Stimulated activated CD8-positive, alpha-beta memory T cell treated with anti-CD3 and anti-CD28 coated beads, Interleukin-15, amount 100 ng/mL, for 48 hours (primary cell): Measurements from ENCODE around the gene RAC2.

ENCODE experiments used
- DNase-seq, 2 donors: peaks; one replicate each; pipeline ENCODE4 v3.0.0-alpha.2; 2020; ENCODE audit warnings: low read depth in 2 of 2

Gene RAC2

GRCh38 chr22:37275622-37276021 lies 31.6 kb upstream of the RAC2 start:
- DNase-seq, result peak; percentile 63 to 66

- DNase-seq, result no peak
Observed at GRCh38 chr22:37275134-37275533, 31.1 kb upstream of the RAC2 start.

GRCh38 chr22:37274380-37274862 lies 30.4 kb upstream of the RAC2 start:
- no peak for DNase-seq

DNA sequence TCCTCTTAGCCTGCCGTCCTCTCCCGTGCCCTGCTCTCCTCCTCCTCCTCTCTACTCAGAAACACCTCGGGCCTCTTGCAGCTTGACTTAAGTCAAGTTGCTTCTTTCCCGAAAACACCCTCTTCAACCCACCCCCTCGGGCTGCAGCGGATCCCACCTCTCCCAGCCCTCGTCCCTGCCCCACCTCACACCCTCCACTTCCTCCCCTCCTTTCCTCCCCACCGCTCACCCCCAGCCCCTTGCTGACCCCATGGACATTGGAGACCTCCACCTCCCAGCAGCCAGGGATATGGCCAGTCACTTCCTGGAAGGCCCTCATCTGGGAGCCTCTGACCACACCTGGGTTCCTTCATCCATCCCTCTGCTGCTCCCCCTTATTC lies 29.8 kb upstream of the RAC2 start:
- no peak for DNase-seq

DNA sequence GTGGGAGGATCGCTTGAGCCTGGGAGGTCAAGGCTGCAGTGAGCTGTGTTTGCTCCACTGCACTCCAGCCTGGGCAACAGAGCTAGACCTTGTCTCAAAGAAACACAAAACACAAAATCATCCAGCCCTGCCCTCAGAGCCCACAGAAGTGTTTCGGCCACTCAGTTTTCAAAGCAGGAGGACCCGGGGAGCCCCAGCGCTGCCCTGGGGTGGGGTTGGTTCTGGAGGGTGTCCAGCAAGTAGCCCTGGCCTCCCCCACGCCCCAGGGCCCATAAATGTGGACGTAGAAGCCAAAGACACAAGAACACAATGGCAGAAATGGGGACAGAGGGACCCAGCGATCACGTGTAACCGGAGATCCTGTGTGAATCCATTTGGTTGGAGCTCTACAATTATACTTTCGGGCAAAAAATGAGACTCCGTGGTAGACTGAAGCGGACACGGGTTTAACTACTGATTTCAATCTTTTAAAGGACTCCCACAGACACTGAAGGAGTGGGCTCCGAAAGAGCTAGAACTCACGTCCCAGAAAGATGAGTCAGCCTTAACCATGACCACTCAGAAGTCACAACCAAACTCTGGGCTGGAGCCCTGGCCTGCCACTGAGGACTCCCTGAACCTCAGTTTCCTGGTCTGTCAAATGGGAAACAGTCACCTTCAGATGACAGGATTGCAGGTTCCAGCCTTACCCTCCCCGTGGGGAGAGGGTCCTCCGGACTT lies 29.2 kb upstream of the RAC2 start:
- DNase-seq, result peak; percentile 25 to 30

- no peak for DNase-seq
Observed at GRCh38 chr22:37270928-37271650, 27.0 kb upstream of the RAC2 start.

DNA sequence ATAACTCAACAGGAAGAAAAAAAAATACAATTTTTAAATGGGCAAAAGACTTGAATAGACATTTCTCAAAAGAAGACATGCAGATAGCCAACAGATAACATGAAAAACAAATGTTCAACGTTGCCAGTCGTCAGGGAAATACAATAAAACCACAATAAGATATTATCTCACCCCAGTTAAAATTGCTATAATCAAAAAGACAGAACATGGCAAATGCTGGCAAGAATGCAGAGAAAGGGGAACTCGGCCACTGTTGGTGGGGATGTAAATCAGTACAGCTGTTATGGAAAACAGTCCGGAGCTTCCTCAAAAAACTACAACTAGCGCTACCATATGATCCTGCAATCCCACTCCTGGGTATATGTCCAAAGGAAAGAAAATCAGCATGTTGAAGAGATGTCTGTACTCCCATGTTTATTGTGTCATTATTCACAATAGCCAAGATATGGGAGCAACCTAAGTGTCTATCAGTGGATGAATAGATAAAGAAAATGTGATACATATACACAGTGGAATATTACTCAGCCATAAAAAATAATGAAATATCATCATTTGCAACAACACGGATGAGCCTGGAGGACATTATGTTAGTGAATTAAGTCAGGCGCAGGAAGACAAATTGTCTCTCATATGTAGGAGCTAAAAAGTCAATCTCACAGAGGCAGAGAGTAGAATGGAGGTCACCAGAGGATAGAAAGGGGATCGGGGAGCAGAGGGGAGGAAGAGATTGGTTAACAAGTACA lies 26.0 kb upstream of the RAC2 start:
- DNase-seq, result no peak

- DNase-seq, result no peak
Observed at GRCh38 chr22:37267661-37268413, 23.8 kb upstream of the RAC2 start.

DNA sequence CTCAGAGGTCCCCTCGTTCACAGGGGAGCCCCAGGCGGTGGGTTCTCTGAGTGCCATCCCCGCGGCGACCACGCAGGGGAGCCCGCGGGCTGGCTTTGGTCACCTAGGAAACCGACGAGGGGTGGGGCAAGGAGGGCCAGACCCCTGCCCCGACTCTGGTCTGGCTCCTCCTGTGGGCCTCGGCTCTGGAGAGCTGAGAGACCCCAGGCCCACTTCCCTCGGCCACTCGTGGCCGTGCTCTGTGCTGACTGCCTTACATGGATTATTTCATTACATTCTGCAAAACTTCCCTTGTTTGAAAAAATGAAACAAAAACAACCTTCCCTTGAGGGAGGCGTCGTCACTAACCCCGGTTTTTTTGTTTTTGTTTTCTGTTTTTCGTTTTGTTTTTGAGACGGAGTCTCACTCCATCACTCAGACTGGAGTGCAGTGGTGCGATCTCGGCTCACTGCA lies 23.1 kb upstream of the RAC2 start:
- DNase-seq, result no peak

DNA sequence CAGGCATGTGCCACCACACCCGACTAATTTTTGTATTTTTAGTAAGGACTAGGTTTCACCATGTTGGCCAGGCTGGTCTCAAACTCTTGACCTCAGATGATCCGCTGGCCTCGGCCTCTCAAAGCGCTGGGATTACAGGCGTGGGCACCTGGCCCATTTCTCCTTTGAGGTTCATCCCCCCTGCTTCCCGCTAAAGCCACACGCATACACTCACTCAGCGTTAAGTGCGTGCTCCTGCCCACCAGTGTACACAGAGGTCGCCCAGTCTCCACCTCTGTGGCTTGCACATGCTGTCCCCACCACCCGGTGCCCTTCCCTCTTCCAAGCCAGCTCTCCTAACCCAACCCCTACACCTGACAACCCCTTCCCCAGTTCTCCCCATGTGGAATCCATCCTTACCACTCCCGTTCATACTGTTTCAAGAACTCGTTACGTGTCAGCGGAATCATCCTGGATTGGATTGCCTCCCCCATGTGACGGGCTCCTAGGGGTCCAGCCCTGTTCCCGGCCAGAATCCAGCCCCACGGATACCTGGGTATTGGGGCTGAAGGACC lies 22.6 kb upstream of the RAC2 start:
- no peak for DNase-seq

DNA sequence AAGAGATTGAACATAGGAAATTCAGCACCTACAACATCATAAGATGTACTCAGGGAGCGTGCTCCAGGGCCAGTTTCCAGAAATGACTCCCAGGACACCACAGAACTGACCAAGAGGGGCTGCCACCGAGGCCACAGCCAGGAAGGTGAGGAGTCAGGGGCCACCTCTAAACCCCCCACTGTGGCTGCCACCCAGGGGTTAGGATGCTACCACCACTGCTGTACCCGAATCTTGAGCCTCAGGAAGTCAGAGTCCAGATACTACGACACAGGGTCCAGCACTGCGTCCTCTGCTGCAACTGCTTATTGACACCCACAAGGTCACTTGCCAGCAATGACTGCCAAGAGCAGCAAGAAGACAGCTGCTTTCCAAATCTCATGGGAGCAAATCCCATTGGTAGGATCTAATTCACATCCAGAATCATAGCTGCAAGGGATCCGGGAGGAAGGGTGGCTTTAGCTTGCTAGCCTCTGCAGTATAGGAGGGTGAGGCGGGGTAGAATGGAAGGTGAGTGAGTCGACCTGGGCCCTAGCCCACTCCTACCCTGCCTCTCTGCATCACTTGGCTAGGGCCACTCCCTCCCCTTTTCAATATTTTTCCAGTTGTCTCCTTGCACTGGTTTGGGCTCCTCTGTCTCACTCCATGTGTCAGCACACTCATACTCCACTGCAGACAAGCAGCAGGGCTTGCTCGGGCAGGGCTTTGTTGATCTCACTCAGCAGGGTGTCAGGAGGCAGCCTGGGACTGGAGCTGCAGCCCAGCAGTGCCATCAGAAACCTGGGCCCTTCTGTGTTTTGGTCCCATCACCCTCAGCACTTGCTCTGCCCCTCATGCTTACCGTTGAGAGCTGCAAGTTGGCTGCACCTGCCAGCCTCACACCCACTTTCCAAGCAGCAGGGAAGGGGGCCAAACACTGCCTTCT lies 20.2 kb upstream of the RAC2 start:
- no peak for DNase-seq

GRCh38 chr22:37262346-37262745 lies 18.3 kb upstream of the RAC2 start:
- DNase-seq, result no peak

GRCh38 chr22:37260901-37261336 lies 16.9 kb upstream of the RAC2 start:
- DNase-seq, result no peak

DNA sequence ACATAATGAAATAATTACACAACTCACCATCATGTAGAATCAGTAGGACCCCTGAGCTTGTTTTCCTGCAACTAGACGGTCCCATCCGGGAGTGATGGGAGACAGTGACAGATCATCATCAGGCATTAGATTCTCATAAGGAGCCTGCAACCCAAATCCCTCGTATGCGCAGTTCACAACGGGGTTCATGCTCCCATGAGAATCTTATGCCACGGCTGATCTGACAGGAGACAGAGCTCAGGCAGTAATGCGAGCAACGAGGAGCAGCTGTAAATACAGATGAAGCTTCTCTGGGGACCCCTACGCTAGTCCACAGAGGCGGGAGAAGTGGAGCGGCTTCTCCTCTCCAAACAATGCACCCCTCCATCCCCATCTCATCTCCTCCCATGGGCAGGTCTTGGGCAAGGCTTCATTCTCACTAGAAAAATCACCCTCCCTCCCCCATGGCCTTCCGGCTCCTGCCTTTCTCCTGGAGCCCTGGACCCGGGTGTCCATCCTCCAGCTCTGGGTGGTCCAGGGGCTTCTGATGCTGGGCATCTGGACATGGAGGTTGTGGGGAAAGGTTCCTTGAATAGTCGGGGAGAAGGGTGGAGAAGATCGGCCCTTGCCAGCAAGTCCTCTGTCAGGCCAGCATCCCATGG lies 16.2 kb upstream of the RAC2 start:
- DNase-seq, result no peak

- no peak for DNase-seq
Observed at GRCh38 chr22:37259540-37260029, 15.5 kb upstream of the RAC2 start.

- DNase-seq, result no peak
Observed at GRCh38 chr22:37258753-37259401, 14.8 kb upstream of the RAC2 start.

- no peak for DNase-seq
Observed at GRCh38 chr22:37258005-37258752, 14.1 kb upstream of the RAC2 start.

- DNase-seq, result no peak
Observed at GRCh38 chr22:37256075-37256726, 12.1 kb upstream of the RAC2 start.
